Upper lobe of right lung (tissue), 1 donor: ENCODE results near the gene FABP2. TPM values are rescaled to one million over a fixed set of nuclear protein-coding genes. Genes with fewer than 3 reads are reported as not detected.
"Not testable (repeated sequence)": the region's sequence is repeated elsewhere in the genome, so short reads cannot be mapped to it uniquely, and the experiment has no call there.

ENCODE experiments used
- ATAC-seq: fragments of 200-7000 bp; cut with Tn5 transposase; one replicate; pipeline ENCODE4 v1.9.1; 2020; ENCODE audit warnings: mild to moderate bottlenecking, moderate library complexity
- DNase-seq: peaks from one replicate; pipeline ENCODE4 v3.0.0-alpha.2; 2020
- H3K27ac ChIP-seq: fragments of 200-600 bp; one replicate; pipeline ENCODE4 v1.8.0; 2022
- H3K27me3 ChIP-seq: fragments of 200-600 bp; one replicate; pipeline ENCODE4 v1.8.0; 2022; ENCODE audit warnings: mild to moderate bottlenecking
- H3K36me3 ChIP-seq: fragments of 200-600 bp; one replicate; pipeline ENCODE4 v1.8.0; 2022
- H3K4me1 ChIP-seq: fragments of 200-600 bp; one replicate; pipeline ENCODE4 v1.8.0; 2022
- H3K4me3 ChIP-seq: fragments of 200-600 bp; one replicate; pipeline ENCODE4 v1.8.0; 2022; ENCODE audit warnings: mild to moderate bottlenecking
- H3K9me3 ChIP-seq: fragments of 200-600 bp; one replicate; pipeline ENCODE4 v1.8.0; 2022
- CTCF ChIP-seq: fragments of 200-600 bp; IDR thresholded peaks from one replicate; pipeline ENCODE4 v1.8.0; 2022; ENCODE audit warnings: antibody characterized with exemption
- intact Hi-C: fragments of 100-400 bp; cut with DNase I; formaldehyde crosslinking; loops from one replicate; pipeline ENCODE4 v1.11.0; 2022
- total RNA-seq: library from RNA; stranded (reverse); fragmentation: NEBNext Ultra II Directional; extraction: Animal tissue kit (Norgen Biotek cat#: 25700); gene quantifications from one replicate; pipeline ENCODE4 v1.2.1, GENCODE V29; 2021
- donor health status: DM: no; HTN: yes; CAD: no; lungs with severe emphysema.

Gene FABP2
- total RNA-seq, 1 donor from 2014 or later: not detected

GRCh38 chr4:119286377-119287002 lies 35.4 kb downstream of the FABP2 start:
- no peak for DNase-seq
- peak; percentile 58 for ATAC-seq
- Histone ChIP-seq H3K27ac (no peak overlapping the region), H3K36me3 (peaks cover 11% of the 10 kb centered on the region), H3K9me3 (no peaks in the 10 kb centered on the region), H3K4me3 (no peak overlapping the region), H3K27me3 (no peaks in the 10 kb centered on the region), H3K4me1 (peaks cover 34% of the 10 kb centered on the region)
- peak; percentile 72 for TF ChIP-seq CTCF
- intact Hi-C loops: loop anchor here (10.0 kb wide), 1 partner anchor 302 kb away; no protein-coding TSS in a partner anchor

- DNase-seq (no peak), ATAC-seq (peak; percentile 23)
- Histone ChIP-seq H3K36me3 (peaks cover 5% of the 10 kb centered on the region), H3K27ac (peak overlapping the region; percentile 17), H3K9me3 (no peaks in the 10 kb centered on the region), H3K4me1 (peaks cover 35% of the 10 kb centered on the region), H3K4me3 (peak overlapping the region; percentile 0), H3K27me3 (no peaks in the 10 kb centered on the region)
- intact Hi-C loops: loop anchor here (10.0 kb wide), 1 partner anchor 300 kb away; no protein-coding TSS in a partner anchor
- TF ChIP-seq CTCF: no peak
Measured at GRCh38 chr4:119284876-119285780, 36.8 kb downstream of the FABP2 start.

GRCh38 chr4:119281393-119281792 lies 40.5 kb downstream of the FABP2 start:
- ATAC-seq (no peak), DNase-seq (no peak)
- Histone ChIP-seq H3K27ac (no peak overlapping the region), H3K4me1 (peaks cover 35% of the 10 kb centered on the region), H3K9me3 (no peaks in the 10 kb centered on the region), H3K27me3 (no peaks in the 10 kb centered on the region), H3K36me3 (no peaks in the 10 kb centered on the region), H3K4me3 (no peak overlapping the region)
- intact Hi-C loops: loop anchor here (10.0 kb wide), 1 partner anchor 297 kb away; no protein-coding TSS in a partner anchor
- TF ChIP-seq CTCF: no peak

- DNase-seq, H3K36me3 ChIP-seq: not testable (repeated sequence)
- intact Hi-C loops: loop anchor here (10.0 kb wide), 1 partner anchor 295 kb away; no protein-coding TSS in a partner anchor
Measured at GRCh38 chr4:119279945-119280344, 42.0 kb downstream of the FABP2 start.

GRCh38 chr4:119279541-119279940 lies 42.4 kb downstream of the FABP2 start:
- ATAC-seq, H3K27me3 ChIP-seq, intact Hi-C loops, H3K9me3 ChIP-seq, H3K36me3 ChIP-seq, H3K4me3 ChIP-seq, H3K27ac ChIP-seq, DNase-seq: not testable (repeated sequence)
- peaks cover 21% of the 10 kb centered on the region for H3K4me1 ChIP-seq

More at GRCh38 chr4:119279945-119280344, 42.0 kb downstream of the FABP2 start:
- not testable (repeated sequence) for H3K4me3 ChIP-seq, H3K27me3 ChIP-seq, H3K9me3 ChIP-seq, H3K27ac ChIP-seq, ATAC-seq
- H3K4me1 ChIP-seq: peaks cover 25% of the 10 kb centered on the region

- DNase-seq: no peak
- Histone ChIP-seq H3K4me1 (no peaks in the 10 kb centered on the region), H3K27me3 (no peaks in the 10 kb centered on the region), H3K36me3 (peaks cover 72% of the 10 kb centered on the region), H3K9me3 (no peaks in the 10 kb centered on the region), H3K4me3 (no peak overlapping the region), H3K27ac (peak overlapping the region; percentile 55)
- no peak for TF ChIP-seq CTCF
- intact Hi-C loops: no loop called here
- ATAC-seq: no peak
Measured at GRCh38 chr4:119271361-119272085, 50.4 kb downstream of the FABP2 start.
